D721Med (cell line): ENCODE results near the gene GALP.
"Not testable (repeated sequence)": the region's sequence is repeated elsewhere in the genome, so short reads cannot be mapped to it uniquely, and the experiment has no call there.

ENCODE experiments used
- DNase-seq: peaks from one replicate; pipeline ENCODE4 v3.0.0; 2011; ENCODE audit warnings: low spot score; ENCODE audit not compliant: insufficient read length
- FAIRE-seq: peaks from 2 replicates; lab custom pipeline; 2011; peaks lifted over from hg19 to GRCh38; lab: Jason Lieb, UNC
- TF ChIP-seq, protein P1 (sequence below): IDR thresholded peaks from 2 replicates; pipeline ENCODE4 v1.5.1; 2012; ENCODE audit warnings: mild to moderate bottlenecking, control low read depth; ENCODE audit not compliant: insufficient read depth; ENCODE audit errors: missing control alignments

The GALP gene

GRCh38 chr19:56189785-56190184, 14.0 kb downstream of the GALP start:
- FAIRE-seq (no peak), DNase-seq (no peak)
- TF ChIP-seq, protein P1, sequence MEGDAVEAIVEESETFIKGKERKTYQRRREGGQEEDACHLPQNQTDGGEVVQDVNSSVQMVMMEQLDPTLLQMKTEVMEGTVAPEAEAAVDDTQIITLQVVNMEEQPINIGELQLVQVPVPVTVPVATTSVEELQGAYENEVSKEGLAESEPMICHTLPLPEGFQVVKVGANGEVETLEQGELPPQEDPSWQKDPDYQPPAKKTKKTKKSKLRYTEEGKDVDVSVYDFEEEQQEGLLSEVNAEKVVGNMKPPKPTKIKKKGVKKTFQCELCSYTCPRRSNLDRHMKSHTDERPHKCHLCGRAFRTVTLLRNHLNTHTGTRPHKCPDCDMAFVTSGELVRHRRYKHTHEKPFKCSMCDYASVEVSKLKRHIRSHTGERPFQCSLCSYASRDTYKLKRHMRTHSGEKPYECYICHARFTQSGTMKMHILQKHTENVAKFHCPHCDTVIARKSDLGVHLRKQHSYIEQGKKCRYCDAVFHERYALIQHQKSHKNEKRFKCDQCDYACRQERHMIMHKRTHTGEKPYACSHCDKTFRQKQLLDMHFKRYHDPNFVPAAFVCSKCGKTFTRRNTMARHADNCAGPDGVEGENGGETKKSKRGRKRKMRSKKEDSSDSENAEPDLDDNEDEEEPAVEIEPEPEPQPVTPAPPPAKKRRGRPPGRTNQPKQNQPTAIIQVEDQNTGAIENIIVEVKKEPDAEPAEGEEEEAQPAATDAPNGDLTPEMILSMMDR = no peak

GRCh38 chr19:56191115-56191514, 15.3 kb downstream of the GALP start:
- FAIRE-seq (no peak), DNase-seq (no peak)
- TF ChIP-seq, protein P1 = no peak

DNA sequence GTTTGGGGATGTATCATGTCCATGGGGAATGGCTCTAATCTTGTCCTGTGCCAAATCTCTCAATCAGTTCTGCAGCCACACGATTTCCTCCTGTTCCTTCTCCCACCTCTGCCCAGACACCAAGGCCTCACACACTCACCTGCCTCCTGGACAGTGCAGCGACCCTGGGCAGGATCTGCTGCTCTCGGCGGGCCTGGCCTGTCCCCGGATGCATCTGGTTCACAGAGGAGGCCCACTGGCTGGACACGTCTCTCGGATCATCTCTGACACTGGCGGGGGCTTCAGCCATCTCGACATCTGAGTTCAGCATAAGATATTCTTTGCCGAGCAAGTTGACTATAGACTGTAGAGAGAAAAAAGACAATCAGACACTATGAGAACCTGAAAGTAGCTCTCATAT, 15.9 kb downstream of the GALP start:
- DNase-seq (no peak), FAIRE-seq (no peak)
- TF ChIP-seq, protein P1 = no peak

DNA sequence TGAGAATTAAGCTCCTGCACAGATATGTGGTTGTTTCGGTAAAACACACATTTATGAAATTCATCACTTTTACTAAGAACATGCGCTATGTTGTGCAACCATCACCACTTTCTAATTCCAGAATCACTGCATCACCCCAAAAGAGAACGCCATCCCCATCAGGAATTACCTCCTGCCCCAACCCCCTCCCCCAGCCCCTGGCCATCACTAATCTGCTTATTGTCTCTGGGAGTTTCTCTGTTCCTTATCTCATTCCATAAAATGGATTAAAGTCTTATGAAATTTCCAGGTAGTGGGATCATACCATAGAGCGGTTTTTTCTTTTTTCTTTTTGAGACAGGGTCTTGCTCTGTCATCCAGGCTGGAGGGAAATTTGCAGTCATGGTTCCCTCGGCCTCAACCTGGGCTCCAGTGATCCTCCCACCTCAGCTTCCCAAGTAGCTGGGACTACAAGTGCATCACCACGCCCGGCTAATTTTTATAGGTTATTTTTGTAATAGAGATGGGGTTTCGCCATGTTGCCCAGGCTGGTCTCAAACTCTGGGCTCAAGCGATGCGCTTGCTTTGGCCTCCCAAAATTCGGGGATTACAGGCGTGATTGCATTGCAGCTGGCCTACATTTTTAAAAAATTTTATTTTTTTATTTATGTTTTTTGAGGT, 18.3 kb downstream of the GALP start:
- FAIRE-seq = no peak
- TF ChIP-seq, protein P1 = no peak
- peak; percentile 73 for DNase-seq

GRCh38 chr19:56197646-56198045, 21.8 kb downstream of the GALP start, which contains the start of gene ZSCAN5B:
ZSCAN5B (minus strand) TSS chr19:56197783; CDS start chr19:56193052, 4,731 bp downstream.
- FAIRE-seq, DNase-seq: not testable (repeated sequence)

- DNase-seq (no peak), FAIRE-seq (no peak)
- TF ChIP-seq, protein P1 = no peak
Measured at GRCh38 chr19:56199687-56200086, 23.9 kb downstream of the GALP start.

- DNase-seq (no peak), FAIRE-seq (no peak)
- TF ChIP-seq, protein P1 = no peak
Measured at GRCh38 chr19:56201973-56202372, 26.2 kb downstream of the GALP start, which contains the start of gene ZSCAN5C. ZSCAN5C (plus strand) TSS chr19:56202273; CDS start chr19:56205914, 3,641 bp downstream.

GRCh38 chr19:56207581-56207980, 31.8 kb downstream of the GALP start:
- not testable (repeated sequence) for DNase-seq, FAIRE-seq
